Endothelial cell of umbilical vein (primary cell): ENCODE data around the gene CTSH. TPM values are rescaled to one million over a fixed set of nuclear protein-coding genes. Genes with fewer than 3 reads are reported as not detected.

ENCODE experiments used
- BruUV-seq: library from RNA; stranded (reverse); fragments of 400-500 nt; replicated peaks from 2 replicates; lab custom pipeline; 2021; lab: Mats Ljungman, UMichigan
- CTCF ChIA-PET: fragments of 300-600, 350-600 bp; sonication (Branson Sonifier 250); formaldehyde crosslinking; loops from one replicate; lab custom pipeline; 2021; ENCODE audit warnings: antibody characterized with exemption, inconsistent platforms; lab: Charles Lee
- POLR2A ChIA-PET: fragments of 300-600, 350-600 bp; sonication (Branson Sonifier 250); formaldehyde crosslinking; loops from one replicate; lab custom pipeline; 2021; ENCODE audit warnings: antibody characterized with exemption, inconsistent platforms; lab: Charles Lee
- DNase-seq: peaks from one replicate; pipeline ENCODE4 v3.0.0-alpha.2; 2011; ENCODE audit warnings: low read depth, low spot score
- FAIRE-seq: peaks from 2 replicates; lab custom pipeline; 2011; peaks lifted over from hg19 to GRCh38; lab: Jason Lieb, UNC
- H2AFZ ChIP-seq: 2 replicates; pipeline ENCODE4 v1.6.0; 2012; ENCODE audit warnings: low read depth, low read length, control low read depth, inconsistent platforms
- H3K27ac ChIP-seq: 2 replicates; pipeline ENCODE4 v1.5.1; 2011; ENCODE audit warnings: low read depth, mild to moderate bottlenecking, control low read depth, low read length, moderate library complexity; ENCODE audit not compliant: insufficient read depth
- H3K27me3 ChIP-seq, 2 experiments: 2 replicates each; pipeline versions ENCODE4 v1.6.0 to v1.6.1; 2011; ENCODE audit warnings: low read length in 2 of 2, mixed read lengths in 1 of 2; ENCODE audit not compliant: control insufficient read depth in 2 of 2, insufficient read depth in 2 of 2
- H3K36me3 ChIP-seq, 2 experiments: 2 replicates in 1 of 2; 3 replicates in 1 of 2; pipeline ENCODE4 v1.5.1; 2011; ENCODE audit warnings: low read length in 2 of 2, mild to moderate bottlenecking in 1 of 2, moderate library complexity in 1 of 2; ENCODE audit not compliant: control insufficient read depth in 2 of 2, insufficient read depth in 2 of 2; ENCODE audit errors: extremely low read depth in 1 of 2
- H3K4me1 ChIP-seq: 3 replicates; pipeline ENCODE4 v1.5.1; 2011; ENCODE audit warnings: mild to moderate bottlenecking, low read length; ENCODE audit not compliant: control insufficient read depth, insufficient read depth; ENCODE audit errors: extremely low read depth
- H3K4me2 ChIP-seq: 2 replicates; pipeline ENCODE4 v1.6.1; 2011; ENCODE audit warnings: low read length, control low read depth, mixed read lengths; ENCODE audit not compliant: insufficient read depth
- H3K4me3 ChIP-seq, 3 experiments: fragments of 200-600 bp in 1 of 3; sonication (generic), shearing (Covaris generic) in 1 of 3; replicated peaks in 1 of 3; 2 replicates each; pipeline ENCODE4 v1.5.1; 2011 to 2016; ENCODE audit warnings: control low read depth in 3 of 3, low read length in 3 of 3, mild to moderate bottlenecking in 2 of 3, inconsistent platforms in 1 of 3, low read depth in 1 of 3, moderate library complexity in 1 of 3; ENCODE audit not compliant: insufficient read depth in 1 of 3
- H3K79me2 ChIP-seq: 2 replicates; pipeline ENCODE4 v1.6.0; 2012; ENCODE audit warnings: low read length, inconsistent platforms; ENCODE audit not compliant: control insufficient read depth, insufficient read depth
- H3K9ac ChIP-seq: replicated peaks from 2 replicates; pipeline ENCODE3; 2011; ENCODE audit warnings: low read length, control low read depth; ENCODE audit not compliant: insufficient read depth; ENCODE audit errors: extremely low read depth
- H3K9me1 ChIP-seq: replicated peaks from 3 replicates; pipeline ENCODE4 v1.6.0; 2011; ENCODE audit warnings: mild to moderate bottlenecking, low read length; ENCODE audit not compliant: control insufficient read depth, insufficient read depth; ENCODE audit errors: extremely low read depth
- H3K9me3 ChIP-seq: replicated peaks from 2 replicates; pipeline ENCODE4 v1.5.1; 2012; ENCODE audit warnings: low read length, inconsistent platforms; ENCODE audit not compliant: control insufficient read depth, insufficient read depth
- H4K20me1 ChIP-seq: replicated peaks from 2 replicates; pipeline ENCODE3; 2011; ENCODE audit warnings: mild to moderate bottlenecking, low read length; ENCODE audit not compliant: control insufficient read depth, insufficient read depth; ENCODE audit errors: extremely low read depth
- EZH2 ChIP-seq: IDR thresholded peaks from 2 replicates; pipeline ENCODE4 v1.6.1; 2012; ENCODE audit warnings: borderline replicate concordance, low read depth, mild to moderate bottlenecking, moderate library complexity, low read length, inconsistent platforms; ENCODE audit not compliant: severe bottlenecking
- FOS ChIP-seq: IDR thresholded peaks from 2 replicates; pipeline ENCODE4 v1.6.1; 2011; ENCODE audit warnings: mild to moderate bottlenecking, low read length, moderate library complexity, borderline replicate concordance; ENCODE audit not compliant: insufficient read depth
- JUN ChIP-seq: IDR thresholded peaks from 2 replicates; pipeline ENCODE4 v1.6.1; 2011; ENCODE audit warnings: borderline replicate concordance, low read depth; ENCODE audit not compliant: insufficient read length, insufficient read depth
- MYC ChIP-seq: IDR thresholded peaks from one replicate; pipeline ENCODE4 v1.6.1; 2011; ENCODE audit warnings: mild to moderate bottlenecking, low read depth, low read length
- POLR2A ChIP-seq: IDR thresholded peaks from 2 replicates; pipeline ENCODE4 v1.6.1; 2012; ENCODE audit warnings: low read depth, mild to moderate bottlenecking, control low read depth, low read length
- POLR2AphosphoS5 ChIP-seq: IDR thresholded peaks from 2 replicates; pipeline ENCODE4 v1.6.1; 2012; ENCODE audit warnings: low read depth, mild to moderate bottlenecking, control low read depth, low read length, moderate library complexity; ENCODE audit not compliant: insufficient read depth
- dilution Hi-C: fragments of 300-500 bp; cut with MboI; formaldehyde crosslinking; loops from one replicate; pipeline ENCODE4 v1.15.0; 2019; ENCODE audit warnings: low sequenced_read_pairs; ENCODE audit not compliant: extremely low pct_ligation_motif_present
- intact Hi-C: fragments of 100-400 bp; cut with micrococcal nuclease; formaldehyde crosslinking; loops from one replicate; pipeline ENCODE4 v1.10.0; 2022
- polyA plus RNA-seq, 4 experiments: library from polyadenylated mRNA; depleted of rRNA in 3 of 4; stranded (reverse) in 3 of 4; unstranded in 1 of 4; fragments of >200 nt; gene quantifications; 2 replicates each; pipeline versions ENCODE4 v1.2.1 to v1.2.3, GENCODE V29; 2011 to 2012; ENCODE audit warnings: missing spikeins in 1 of 4
- total RNA-seq: library from RNA; stranded (reverse); gene quantifications from 2 replicates; pipeline ENCODE4 v1.2.3, GENCODE V29; 2021
- TF ChIP-seq, protein P1 (sequence below), 2 donors: IDR thresholded peaks; 1 replicate in 1 of 2; 2 replicates in 1 of 2; pipeline ENCODE4 v1.5.1; 2011; ENCODE audit warnings: low read length in 2 of 2, mild to moderate bottlenecking in 2 of 2, moderate library complexity in 2 of 2, control low read depth in 1 of 2, inconsistent platforms in 1 of 2, low read depth in 1 of 2; ENCODE audit not compliant: insufficient read depth in 1 of 2; ENCODE audit errors: extremely low read depth in 1 of 2
- TF ChIP-seq, protein P2 (sequence below): IDR thresholded peaks from 2 replicates; pipeline ENCODE4 v1.6.1; 2011; ENCODE audit not compliant: insufficient read depth, insufficient read length

The CTSH gene
- total and polyA plus RNA-seq, 2 donors (not counting 3 experiments of a cell fraction or from before 2014, with no cell fraction given) = 7.0 to 7.4 TPM

- no peaks in the 10 kb centered on the region for H3K36me3 ChIP-seq
- CTCF ChIA-PET = interaction anchor here (1.9 kb wide), 1 partner anchor 9 kb away, joined by 8 read pairs; no protein-coding TSS in a partner anchor
- intact Hi-C loops = no loop called here
Measured at GRCh38 chr15:78969687-78970349, 25.0 kb upstream of the CTSH start.

DNA sequence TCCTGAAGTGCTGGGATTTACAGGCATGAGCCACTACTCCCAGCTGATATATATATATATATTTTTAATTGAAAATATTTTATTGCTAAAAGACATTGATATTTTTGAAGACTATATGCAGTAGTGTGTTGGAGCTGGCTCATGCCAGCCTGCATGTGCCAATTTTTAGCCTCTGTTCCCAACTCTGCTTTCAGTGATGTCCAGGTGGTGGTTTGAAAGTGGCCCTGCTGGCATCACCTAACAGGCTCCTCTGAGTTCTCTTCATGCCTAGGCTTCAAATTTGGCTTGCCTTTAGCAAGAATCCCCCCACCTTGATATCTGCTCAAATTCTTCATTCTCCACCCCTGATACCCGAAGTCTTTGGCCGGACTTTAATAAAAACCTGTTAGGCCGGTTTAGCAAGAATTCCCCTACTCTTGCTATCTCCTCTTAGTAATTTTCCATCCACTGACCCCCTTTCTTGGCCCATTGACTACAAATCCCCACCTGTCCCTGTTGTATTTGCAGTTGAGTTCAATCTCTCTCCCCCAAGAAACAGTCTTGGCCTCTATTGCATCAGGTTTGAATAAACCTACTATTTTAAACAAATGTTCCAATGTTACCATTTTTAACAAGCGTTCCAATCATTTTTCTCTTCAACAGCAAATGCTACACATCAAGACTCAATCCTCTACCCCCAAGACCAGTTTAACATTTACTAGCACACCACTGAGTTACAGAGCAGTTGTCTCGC is 23.9 kb upstream of the CTSH start:
- CTCF ChIA-PET = interaction anchor here (1.1 to 1.9 kb wide), 3 partner anchors 11 to 54 kb away, joined by 3 to 11 read pairs (median 7); no protein-coding TSS in a partner anchor
- FAIRE-seq (no peak), DNase-seq (no peak)
- dilution Hi-C loops = no loop called here
- no peaks in the 10 kb centered on the region for H3K9me1 ChIP-seq
- TF ChIP-seq EZH2 (no peak), FOS (no peak), MYC (no peak), JUN (no peak), POLR2A (no peak)
- TF ChIP-seq, protein P1, sequence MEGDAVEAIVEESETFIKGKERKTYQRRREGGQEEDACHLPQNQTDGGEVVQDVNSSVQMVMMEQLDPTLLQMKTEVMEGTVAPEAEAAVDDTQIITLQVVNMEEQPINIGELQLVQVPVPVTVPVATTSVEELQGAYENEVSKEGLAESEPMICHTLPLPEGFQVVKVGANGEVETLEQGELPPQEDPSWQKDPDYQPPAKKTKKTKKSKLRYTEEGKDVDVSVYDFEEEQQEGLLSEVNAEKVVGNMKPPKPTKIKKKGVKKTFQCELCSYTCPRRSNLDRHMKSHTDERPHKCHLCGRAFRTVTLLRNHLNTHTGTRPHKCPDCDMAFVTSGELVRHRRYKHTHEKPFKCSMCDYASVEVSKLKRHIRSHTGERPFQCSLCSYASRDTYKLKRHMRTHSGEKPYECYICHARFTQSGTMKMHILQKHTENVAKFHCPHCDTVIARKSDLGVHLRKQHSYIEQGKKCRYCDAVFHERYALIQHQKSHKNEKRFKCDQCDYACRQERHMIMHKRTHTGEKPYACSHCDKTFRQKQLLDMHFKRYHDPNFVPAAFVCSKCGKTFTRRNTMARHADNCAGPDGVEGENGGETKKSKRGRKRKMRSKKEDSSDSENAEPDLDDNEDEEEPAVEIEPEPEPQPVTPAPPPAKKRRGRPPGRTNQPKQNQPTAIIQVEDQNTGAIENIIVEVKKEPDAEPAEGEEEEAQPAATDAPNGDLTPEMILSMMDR (IDR thresholded peaks at IDR 0.05; ENCODE audit: extremely low read depth in 1 of 2, insufficient read depth in 1 of 2, low read depth in 1 of 2, low read length in 2 of 2) = no peak
- TF ChIP-seq, protein P2, sequence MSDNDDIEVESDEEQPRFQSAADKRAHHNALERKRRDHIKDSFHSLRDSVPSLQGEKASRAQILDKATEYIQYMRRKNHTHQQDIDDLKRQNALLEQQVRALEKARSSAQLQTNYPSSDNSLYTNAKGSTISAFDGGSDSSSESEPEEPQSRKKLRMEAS = no peak
- H3K27ac ChIP-seq = no peak overlapping the region
- no TSS peak for BruUV-seq
- H3K9ac ChIP-seq = no peak overlapping the region
- POLR2A ChIA-PET = no interaction called here
- H3K4me1 ChIP-seq = no peaks in the 10 kb centered on the region
- no peaks in the 10 kb centered on the region for H3K9me3 ChIP-seq
- no peaks in the 10 kb centered on the region for H3K36me3 ChIP-seq
- H3K4me2 ChIP-seq = no peak overlapping the region
- H2AFZ ChIP-seq = no peak overlapping the region
- H3K79me2 ChIP-seq = no peaks in the 10 kb centered on the region
- H4K20me1 ChIP-seq = no peaks in the 10 kb centered on the region
- intact Hi-C loops = no loop called here
- no peaks in the 10 kb centered on the region for H3K27me3 ChIP-seq
- H3K4me3 ChIP-seq = no peak overlapping the region

More at GRCh38 chr15:78969687-78970349, 25.0 kb upstream of the CTSH start:
- no peaks in the 10 kb centered on the region for H3K79me2 ChIP-seq
- H3K4me2 ChIP-seq = no peak overlapping the region
- H4K20me1 ChIP-seq = no peaks in the 10 kb centered on the region
- FAIRE-seq = no peak
- no peaks in the 10 kb centered on the region for H3K27me3 ChIP-seq
- POLR2A ChIA-PET = no interaction called here
- TF ChIP-seq POLR2AphosphoS5 (no peak), MYC (no peak)
- H3K9me1 ChIP-seq = no peaks in the 10 kb centered on the region
- no peaks in the 10 kb centered on the region for H3K9me3 ChIP-seq
- H3K4me3 ChIP-seq = no peak overlapping the region
- no peak overlapping the region for H3K27ac ChIP-seq
- no peak overlapping the region for H2AFZ ChIP-seq
- BruUV-seq = no TSS peak
- no peak overlapping the region for H3K9ac ChIP-seq
- H3K4me1 ChIP-seq = no peaks in the 10 kb centered on the region
- dilution Hi-C loops = no loop called here
- DNase-seq = no peak
